Colonic mucosa (tissue), 4 donors: ENCODE results near the gene MEPE. TPM values are rescaled to one million over a fixed set of nuclear protein-coding genes. Genes with fewer than 3 reads are reported as not detected.

Experiments
- DNase-seq: peaks from one replicate; pipeline ENCODE4 v3.0.0-alpha.2; 2020
- H3K27ac ChIP-seq: fragments of 200-600 bp; one replicate; pipeline ENCODE4 v1.8.0; 2021
- H3K27me3 ChIP-seq: fragments of 200-600 bp; one replicate; pipeline ENCODE4 v1.8.0; 2021
- H3K36me3 ChIP-seq: fragments of 200-600 bp; one replicate; pipeline ENCODE4 v1.8.0; 2021
- H3K4me1 ChIP-seq: fragments of 200-600 bp; one replicate; pipeline ENCODE4 v1.8.0; 2021; ENCODE audit warnings: mild to moderate bottlenecking
- H3K4me3 ChIP-seq: fragments of 200-600 bp; one replicate; pipeline ENCODE4 v1.8.0; 2021
- H3K9ac ChIP-seq, 2 donors: one replicate each; pipeline ENCODE4 v1.7.0; 2013; ENCODE audit warnings: control low read depth in 2 of 2, low read depth in 2 of 2, low read length in 2 of 2
- H3K9me3 ChIP-seq: fragments of 200-600 bp; one replicate; pipeline ENCODE4 v1.8.0; 2021
- intact Hi-C: fragments of 100-400 bp; cut with DNase I; formaldehyde crosslinking; loops from one replicate; pipeline ENCODE4 v1.14.1; 2022
- total RNA-seq, 2 donors: library from RNA; stranded (reverse); fragmentation: NEBNext Ultra II Directional in 1 of 2; extraction: Animal tissue kit (Norgen Biotek cat#: 25700) in 1 of 2; gene quantifications; one replicate each; pipeline ENCODE4 v1.2.1, GENCODE V29; 2021
- TF ChIP-seq, protein P1 (sequence below): fragments of 200-600 bp; IDR thresholded peaks from one replicate; pipeline ENCODE4 v1.8.0; 2022; ENCODE audit warnings: antibody characterized with exemption, mild to moderate bottlenecking
- donor health status: healthy.
- donor health status: DM: no; HTN: no; CAD: no.
- donor health status: DM: no; HTN: no; CAD: no.

The MEPE gene
- total RNA-seq, 2 donors from 2014 or later, result not detected

DNA sequence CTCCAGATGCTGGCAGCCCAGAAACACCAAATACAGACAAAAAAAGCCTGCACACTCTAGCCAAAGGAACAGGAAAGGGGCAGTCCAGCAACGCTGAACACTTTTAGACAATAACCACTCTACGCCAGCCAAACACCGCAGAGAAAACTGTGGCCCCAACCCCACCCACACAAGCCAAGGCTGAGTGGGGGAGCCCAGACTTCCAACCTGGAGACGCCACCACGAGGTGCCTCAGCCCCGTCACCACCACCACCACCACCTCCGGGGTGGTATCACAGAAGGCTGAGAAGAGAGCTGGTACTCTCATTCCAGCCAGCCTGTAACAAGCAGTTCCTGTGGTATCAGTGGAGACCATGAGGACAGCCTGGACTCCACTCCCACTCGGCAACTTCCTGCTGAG lies 22.8 kb downstream of the MEPE start:
- H3K4me1 ChIP-seq, result no peaks in the 10 kb centered on the region
- no peak overlapping the region for H3K4me3 ChIP-seq
- DNase-seq, result no peak
- intact Hi-C loops, result loop anchor here (2.0 to 10.0 kb wide), 2 partner anchors 115 to 359 kb away; no protein-coding TSS in a partner anchor
- no peaks in the 10 kb centered on the region for H3K9me3 ChIP-seq
- no peak overlapping the region for H3K9ac ChIP-seq
- TF ChIP-seq, protein P1, sequence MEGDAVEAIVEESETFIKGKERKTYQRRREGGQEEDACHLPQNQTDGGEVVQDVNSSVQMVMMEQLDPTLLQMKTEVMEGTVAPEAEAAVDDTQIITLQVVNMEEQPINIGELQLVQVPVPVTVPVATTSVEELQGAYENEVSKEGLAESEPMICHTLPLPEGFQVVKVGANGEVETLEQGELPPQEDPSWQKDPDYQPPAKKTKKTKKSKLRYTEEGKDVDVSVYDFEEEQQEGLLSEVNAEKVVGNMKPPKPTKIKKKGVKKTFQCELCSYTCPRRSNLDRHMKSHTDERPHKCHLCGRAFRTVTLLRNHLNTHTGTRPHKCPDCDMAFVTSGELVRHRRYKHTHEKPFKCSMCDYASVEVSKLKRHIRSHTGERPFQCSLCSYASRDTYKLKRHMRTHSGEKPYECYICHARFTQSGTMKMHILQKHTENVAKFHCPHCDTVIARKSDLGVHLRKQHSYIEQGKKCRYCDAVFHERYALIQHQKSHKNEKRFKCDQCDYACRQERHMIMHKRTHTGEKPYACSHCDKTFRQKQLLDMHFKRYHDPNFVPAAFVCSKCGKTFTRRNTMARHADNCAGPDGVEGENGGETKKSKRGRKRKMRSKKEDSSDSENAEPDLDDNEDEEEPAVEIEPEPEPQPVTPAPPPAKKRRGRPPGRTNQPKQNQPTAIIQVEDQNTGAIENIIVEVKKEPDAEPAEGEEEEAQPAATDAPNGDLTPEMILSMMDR, result no peak
- H3K27ac ChIP-seq, result no peak overlapping the region
- no peaks in the 10 kb centered on the region for H3K36me3 ChIP-seq
- no peaks in the 10 kb centered on the region for H3K27me3 ChIP-seq

DNA sequence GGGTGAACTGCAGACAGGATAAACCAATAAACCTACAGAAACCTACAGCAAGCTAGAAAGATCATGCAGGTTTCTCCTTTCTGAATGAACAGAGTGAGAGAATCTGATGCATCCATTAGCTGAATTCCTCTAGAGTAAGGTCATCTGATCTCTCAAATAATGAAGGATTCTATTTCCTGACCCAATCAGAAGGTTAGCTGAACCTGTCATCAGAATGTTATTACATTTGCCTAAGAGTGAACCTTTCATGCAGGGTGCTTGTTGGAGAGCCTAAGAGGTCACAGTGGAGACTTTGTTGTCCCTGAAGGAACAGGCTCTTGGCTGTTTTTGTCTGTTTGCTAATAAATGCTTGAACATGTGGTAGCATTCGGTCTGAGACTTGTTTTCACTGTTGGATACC lies 24.0 kb downstream of the MEPE start:
- Histone ChIP-seq H3K27ac (no peak overlapping the region), H3K9ac (no peak overlapping the region), H3K27me3 (no peaks in the 10 kb centered on the region), H3K9me3 (no peaks in the 10 kb centered on the region), H3K4me1 (no peaks in the 10 kb centered on the region), H3K4me3 (no peak overlapping the region), H3K36me3 (no peaks in the 10 kb centered on the region)
- DNase-seq, result no peak
- TF ChIP-seq, protein P1, result no peak
- intact Hi-C loops, result loop anchor here (10.0 kb wide), 1 partner anchor 358 kb away; no protein-coding TSS in a partner anchor

DNA sequence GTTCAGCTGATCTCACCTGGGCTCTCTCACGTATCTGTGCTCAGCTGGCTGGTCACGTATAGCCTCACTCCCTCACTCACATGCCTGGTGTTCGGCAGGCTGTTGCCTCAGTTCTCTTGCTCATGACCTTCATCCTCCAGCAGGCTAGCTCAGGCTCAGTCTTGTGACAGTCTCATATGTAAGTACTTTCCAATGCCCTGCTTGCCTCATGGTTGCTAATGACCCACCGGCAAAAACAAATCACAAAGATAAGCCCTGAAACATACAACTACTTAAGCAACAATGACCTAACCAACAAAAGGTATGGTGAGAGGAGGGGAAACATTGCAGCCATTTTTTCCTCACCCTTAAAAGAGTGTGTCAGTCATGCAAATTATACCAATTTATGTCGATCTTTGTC lies 25.0 kb downstream of the MEPE start:
- no peak overlapping the region for H3K9ac ChIP-seq
- H3K4me1 ChIP-seq, result no peaks in the 10 kb centered on the region
- no peaks in the 10 kb centered on the region for H3K27me3 ChIP-seq
- H3K27ac ChIP-seq, result no peak overlapping the region
- H3K4me3 ChIP-seq, result no peak overlapping the region
- DNase-seq, result no peak
- intact Hi-C loops, result loop anchor here (10.0 kb wide), 1 partner anchor 357 kb away; no protein-coding TSS in a partner anchor
- TF ChIP-seq, protein P1, result no peak
- no peaks in the 10 kb centered on the region for H3K36me3 ChIP-seq
- H3K9me3 ChIP-seq, result no peaks in the 10 kb centered on the region

DNA sequence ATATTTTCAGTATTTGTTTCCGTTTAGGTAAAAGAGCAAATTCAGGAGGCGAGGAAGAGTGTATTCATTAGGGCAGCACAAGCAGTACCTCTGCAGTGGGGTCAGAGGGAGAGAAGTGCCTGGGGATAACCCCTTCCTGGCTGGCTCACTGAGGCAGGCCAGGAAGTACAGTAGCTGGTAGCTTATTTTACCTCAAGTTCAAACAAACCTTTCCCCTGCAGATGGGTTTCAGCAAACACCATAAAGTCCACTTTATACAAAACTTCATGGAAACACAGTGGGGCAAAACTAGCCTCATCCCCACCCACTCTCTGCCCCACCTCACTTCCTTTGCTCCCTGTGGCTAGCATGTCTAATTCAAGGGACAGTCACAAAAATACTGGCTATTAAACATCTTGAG lies 29.5 kb downstream of the MEPE start:
- DNase-seq, result no peak
- Histone ChIP-seq H3K27me3 (no peaks in the 10 kb centered on the region), H3K4me3 (no peak overlapping the region), H3K27ac (no peak overlapping the region), H3K36me3 (no peaks in the 10 kb centered on the region), H3K4me1 (no peaks in the 10 kb centered on the region), H3K9ac (no peak overlapping the region), H3K9me3 (no peaks in the 10 kb centered on the region)
- intact Hi-C loops, result no loop called here
- TF ChIP-seq, protein P1, result no peak

DNA sequence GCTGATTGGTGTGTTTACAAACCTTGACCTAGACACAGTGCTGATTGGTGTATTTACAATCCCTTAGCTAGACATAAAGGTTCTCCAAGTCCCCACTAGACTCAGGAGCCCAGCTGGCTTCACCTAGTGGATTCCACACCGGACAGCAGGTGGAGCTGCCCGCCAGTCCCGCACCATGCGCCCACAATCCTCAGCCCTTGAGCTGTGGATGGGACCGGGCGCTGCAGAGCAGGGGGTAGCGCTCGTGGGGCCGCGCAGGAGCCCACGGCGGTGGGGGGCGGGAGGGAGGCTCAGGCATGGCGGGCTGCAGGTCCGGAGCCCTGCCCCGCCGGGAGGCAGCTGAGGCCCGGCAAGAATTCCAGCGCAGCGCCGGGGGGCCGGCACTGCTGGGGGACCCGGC lies 30.7 kb downstream of the MEPE start:
- no peaks in the 10 kb centered on the region for H3K4me1 ChIP-seq
- H3K9ac ChIP-seq, result no peak overlapping the region
- H3K27me3 ChIP-seq, result no peaks in the 10 kb centered on the region
- no peaks in the 10 kb centered on the region for H3K36me3 ChIP-seq
- H3K27ac ChIP-seq, result no peak overlapping the region
- H3K9me3 ChIP-seq, result no peaks in the 10 kb centered on the region
- no peak for DNase-seq
- intact Hi-C loops, result no loop called here
- H3K4me3 ChIP-seq, result no peak overlapping the region
- TF ChIP-seq, protein P1, result no peak
